ENCODE results near the gene SAA1. TPM values are rescaled to one million over a fixed set of nuclear protein-coding genes. Genes with fewer than 3 reads are reported as not detected.
"Not testable (repeated sequence)": the region's sequence is repeated elsewhere in the genome, so short reads cannot be mapped to it uniquely, and the experiment has no call there.

SAA1 gene
- total RNA-seq, 1 donor from 2014 or later: not detected

GRCh38 chr11:18239655-18240054, 26.4 kb upstream of the SAA1 start:
- Mint-ChIP-seq H3K36me3 (ENCODE audit: low read depth, unreplicated experiment) (no peaks in the 10 kb centered on the region), H3K27ac (ENCODE audit: unreplicated experiment) (no peak overlapping the region), H3K27me3 (ENCODE audit: unreplicated experiment) (no peaks in the 10 kb centered on the region), H3K4me3 (ENCODE audit: unreplicated experiment) (no peak overlapping the region), H3K4me1 (ENCODE audit: unreplicated experiment) (peaks cover 4% of the 10 kb centered on the region), H3K9me3 (ENCODE audit: unreplicated experiment) (no peaks in the 10 kb centered on the region)
- TF ChIP-seq CTCF (IDR thresholded peaks at IDR 0.05; ENCODE audit: unreplicated experiment): no peak
- DNase-seq (ENCODE audit: low spot score): no peak

GRCh38 chr11:18243783-18244362, 22.2 kb upstream of the SAA1 start:
- no peak overlapping the region for H3K4me3 Mint-ChIP-seq (ENCODE audit: unreplicated experiment)
- H3K4me1 Mint-ChIP-seq (ENCODE audit: unreplicated experiment): peaks cover 5% of the 10 kb centered on the region
- H3K9me3 Mint-ChIP-seq (ENCODE audit: unreplicated experiment): no peaks in the 10 kb centered on the region
- H3K36me3 Mint-ChIP-seq (ENCODE audit: low read depth, unreplicated experiment): no peaks in the 10 kb centered on the region
- TF ChIP-seq CTCF (IDR thresholded peaks at IDR 0.05; ENCODE audit: unreplicated experiment): peak; percentile 90
- peak overlapping the region; percentile 59 for H3K27ac Mint-ChIP-seq (ENCODE audit: unreplicated experiment)
- H3K27me3 Mint-ChIP-seq (ENCODE audit: unreplicated experiment): no peaks in the 10 kb centered on the region
- DNase-seq (ENCODE audit: low spot score): peak; percentile 66

GRCh38 chr11:18245396-18245795, 20.7 kb upstream of the SAA1 start:
- no peak for DNase-seq (ENCODE audit: low spot score)
- Mint-ChIP-seq H3K27me3 (ENCODE audit: unreplicated experiment) (no peaks in the 10 kb centered on the region), H3K4me3 (ENCODE audit: unreplicated experiment) (no peak overlapping the region), H3K27ac (ENCODE audit: unreplicated experiment) (no peak overlapping the region), H3K4me1 (ENCODE audit: unreplicated experiment) (peaks cover 5% of the 10 kb centered on the region), H3K9me3 (ENCODE audit: unreplicated experiment) (no peaks in the 10 kb centered on the region), H3K36me3 (ENCODE audit: low read depth, unreplicated experiment) (no peaks in the 10 kb centered on the region)
- TF ChIP-seq CTCF (IDR thresholded peaks at IDR 0.05; ENCODE audit: unreplicated experiment): no peak

- not testable (repeated sequence) for H3K9me3 Mint-ChIP-seq (ENCODE audit: unreplicated experiment); H3K4me1 Mint-ChIP-seq (ENCODE audit: unreplicated experiment); H3K4me3 Mint-ChIP-seq (ENCODE audit: unreplicated experiment); H3K36me3 Mint-ChIP-seq (ENCODE audit: low read depth, unreplicated experiment); H3K27me3 Mint-ChIP-seq (ENCODE audit: unreplicated experiment); DNase-seq (ENCODE audit: low spot score); H3K27ac Mint-ChIP-seq (ENCODE audit: unreplicated experiment)
Measured at GRCh38 chr11:18246379-18247190, 19.5 kb upstream of the SAA1 start.

GRCh38 chr11:18247191-18247581, 18.9 kb upstream of the SAA1 start:
- not testable (repeated sequence) for H3K27ac Mint-ChIP-seq (ENCODE audit: unreplicated experiment)

GRCh38 chr11:18248561-18248960, 17.5 kb upstream of the SAA1 start, which contains the start of gene SAA2:
TSS of gene SAA2 (minus strand) at chr11:18248668. CDS start at chr11:18248011, 657 bp downstream.
- no peak within 1 kb of the TSS for H3K4me3 Mint-ChIP-seq (ENCODE audit: unreplicated experiment)
- peaks cover 5% of the 10 kb centered on the region for H3K4me1 Mint-ChIP-seq (ENCODE audit: unreplicated experiment)
- H3K9me3 Mint-ChIP-seq (ENCODE audit: unreplicated experiment): no peaks in the 10 kb centered on the region
- no peak for DNase-seq (ENCODE audit: low spot score)
- H3K27ac Mint-ChIP-seq (ENCODE audit: unreplicated experiment): no peak within 1 kb of the TSS
- TF ChIP-seq CTCF (IDR thresholded peaks at IDR 0.05; ENCODE audit: unreplicated experiment): no peak
- no peaks in the 10 kb centered on the region for H3K27me3 Mint-ChIP-seq (ENCODE audit: unreplicated experiment)
- no peaks in the 10 kb centered on the region for H3K36me3 Mint-ChIP-seq (ENCODE audit: low read depth, unreplicated experiment)

More at GRCh38 chr11:18247191-18247581, 18.9 kb upstream of the SAA1 start:
- not testable (repeated sequence) for H3K9me3 Mint-ChIP-seq (ENCODE audit: unreplicated experiment); H3K36me3 Mint-ChIP-seq (ENCODE audit: low read depth, unreplicated experiment); H3K4me1 Mint-ChIP-seq (ENCODE audit: unreplicated experiment); DNase-seq (ENCODE audit: low spot score); H3K4me3 Mint-ChIP-seq (ENCODE audit: unreplicated experiment); H3K27me3 Mint-ChIP-seq (ENCODE audit: unreplicated experiment)

All from endothelial cell (in vitro differentiated cells).